Upper lobe of left lung (tissue), 4 donors: ENCODE results near the gene FMNL2.

ENCODE experiments used
- POLR2A ChIP-seq, 4 donors: fragments of 450-650 bp; IDR thresholded peaks; one replicate each; pipeline ENCODE4 v1.5.1; 2016 to 2017; ENCODE audit warnings: antibody characterized with exemption in 4 of 4, mild to moderate bottlenecking in 2 of 4
- TF ChIP-seq, protein P1 (sequence below), 6 experiments: fragments of 450-650 bp in 4 of 6; fragments of 200-600 bp in 2 of 6; sonication (generic) in 2 of 6; IDR thresholded peaks; one replicate each; pipeline ENCODE4 v1.5.1; 2016 to 2019; ENCODE audit warnings: antibody characterized with exemption in 6 of 6

DNA sequence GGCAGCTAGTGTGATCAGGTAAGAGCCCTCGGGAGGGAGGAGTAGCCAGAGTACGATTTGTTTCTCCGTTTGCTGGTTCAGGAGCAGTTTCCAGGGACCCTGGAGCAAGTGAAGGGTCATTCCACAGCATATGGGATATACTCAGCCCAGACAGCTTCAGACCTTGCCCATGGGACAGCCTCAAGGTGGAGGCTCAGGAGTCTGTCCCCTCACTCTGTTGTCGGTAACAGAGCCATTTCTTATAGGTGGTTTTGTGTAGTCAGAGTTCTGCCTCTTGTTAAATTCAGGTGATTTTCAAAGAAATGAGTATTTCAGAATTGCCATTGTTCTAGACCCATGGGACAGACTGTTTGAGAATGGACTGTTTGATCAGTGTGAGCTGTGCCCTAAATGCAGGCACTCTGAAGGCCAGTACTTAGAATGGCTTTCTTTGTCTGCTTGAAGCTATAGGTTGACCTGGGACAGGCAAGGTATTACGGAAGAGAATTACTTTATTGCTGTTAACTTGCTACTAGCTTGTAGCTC, 15.2 kb downstream of the FMNL2 start:
- TF ChIP-seq POLR2A (IDR thresholded peaks at IDR 0.05), result no peak
- TF ChIP-seq, protein P1, sequence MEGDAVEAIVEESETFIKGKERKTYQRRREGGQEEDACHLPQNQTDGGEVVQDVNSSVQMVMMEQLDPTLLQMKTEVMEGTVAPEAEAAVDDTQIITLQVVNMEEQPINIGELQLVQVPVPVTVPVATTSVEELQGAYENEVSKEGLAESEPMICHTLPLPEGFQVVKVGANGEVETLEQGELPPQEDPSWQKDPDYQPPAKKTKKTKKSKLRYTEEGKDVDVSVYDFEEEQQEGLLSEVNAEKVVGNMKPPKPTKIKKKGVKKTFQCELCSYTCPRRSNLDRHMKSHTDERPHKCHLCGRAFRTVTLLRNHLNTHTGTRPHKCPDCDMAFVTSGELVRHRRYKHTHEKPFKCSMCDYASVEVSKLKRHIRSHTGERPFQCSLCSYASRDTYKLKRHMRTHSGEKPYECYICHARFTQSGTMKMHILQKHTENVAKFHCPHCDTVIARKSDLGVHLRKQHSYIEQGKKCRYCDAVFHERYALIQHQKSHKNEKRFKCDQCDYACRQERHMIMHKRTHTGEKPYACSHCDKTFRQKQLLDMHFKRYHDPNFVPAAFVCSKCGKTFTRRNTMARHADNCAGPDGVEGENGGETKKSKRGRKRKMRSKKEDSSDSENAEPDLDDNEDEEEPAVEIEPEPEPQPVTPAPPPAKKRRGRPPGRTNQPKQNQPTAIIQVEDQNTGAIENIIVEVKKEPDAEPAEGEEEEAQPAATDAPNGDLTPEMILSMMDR (IDR thresholded peaks at IDR 0.05), result no peak
